ENCODE measurements around the gene PHF21A.

GRCh38 chr11:45902452-45903380, 218.5 kb downstream of the PHF21A start:
- TF ChIP-seq, protein P1, sequence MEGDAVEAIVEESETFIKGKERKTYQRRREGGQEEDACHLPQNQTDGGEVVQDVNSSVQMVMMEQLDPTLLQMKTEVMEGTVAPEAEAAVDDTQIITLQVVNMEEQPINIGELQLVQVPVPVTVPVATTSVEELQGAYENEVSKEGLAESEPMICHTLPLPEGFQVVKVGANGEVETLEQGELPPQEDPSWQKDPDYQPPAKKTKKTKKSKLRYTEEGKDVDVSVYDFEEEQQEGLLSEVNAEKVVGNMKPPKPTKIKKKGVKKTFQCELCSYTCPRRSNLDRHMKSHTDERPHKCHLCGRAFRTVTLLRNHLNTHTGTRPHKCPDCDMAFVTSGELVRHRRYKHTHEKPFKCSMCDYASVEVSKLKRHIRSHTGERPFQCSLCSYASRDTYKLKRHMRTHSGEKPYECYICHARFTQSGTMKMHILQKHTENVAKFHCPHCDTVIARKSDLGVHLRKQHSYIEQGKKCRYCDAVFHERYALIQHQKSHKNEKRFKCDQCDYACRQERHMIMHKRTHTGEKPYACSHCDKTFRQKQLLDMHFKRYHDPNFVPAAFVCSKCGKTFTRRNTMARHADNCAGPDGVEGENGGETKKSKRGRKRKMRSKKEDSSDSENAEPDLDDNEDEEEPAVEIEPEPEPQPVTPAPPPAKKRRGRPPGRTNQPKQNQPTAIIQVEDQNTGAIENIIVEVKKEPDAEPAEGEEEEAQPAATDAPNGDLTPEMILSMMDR (conservative IDR thresholded peaks at IDR 0.05; ENCODE audit: low read length), result no peak
- TF ChIP-seq EZH2phosphoT487 (IDR thresholded peaks at IDR 0.05; ENCODE audit: borderline replicate concordance, low read depth, low read length), result no peak
